ENCODE measurements around the gene NUCB2.
A peak's percentile ranks its signal among the peaks of the same experiment; 100 is the strongest.
"Not testable (repeated sequence)": the region's sequence is repeated elsewhere in the genome, so short reads cannot be mapped to it uniquely, and the experiment has no call there.

The NUCB2 gene

GRCh38 chr11:17276236-17277023, at the start of gene NUCB2:
Gene NUCB2, plus strand, starts transcription at chr11:17276739. Its CDS starts 18,585 bp downstream, at chr11:17295324.
- intact Hi-C loops (cut with DNase I) = no loop called here
- DNase-seq = peak; percentile 95 to 100 (median 99)

DNA sequence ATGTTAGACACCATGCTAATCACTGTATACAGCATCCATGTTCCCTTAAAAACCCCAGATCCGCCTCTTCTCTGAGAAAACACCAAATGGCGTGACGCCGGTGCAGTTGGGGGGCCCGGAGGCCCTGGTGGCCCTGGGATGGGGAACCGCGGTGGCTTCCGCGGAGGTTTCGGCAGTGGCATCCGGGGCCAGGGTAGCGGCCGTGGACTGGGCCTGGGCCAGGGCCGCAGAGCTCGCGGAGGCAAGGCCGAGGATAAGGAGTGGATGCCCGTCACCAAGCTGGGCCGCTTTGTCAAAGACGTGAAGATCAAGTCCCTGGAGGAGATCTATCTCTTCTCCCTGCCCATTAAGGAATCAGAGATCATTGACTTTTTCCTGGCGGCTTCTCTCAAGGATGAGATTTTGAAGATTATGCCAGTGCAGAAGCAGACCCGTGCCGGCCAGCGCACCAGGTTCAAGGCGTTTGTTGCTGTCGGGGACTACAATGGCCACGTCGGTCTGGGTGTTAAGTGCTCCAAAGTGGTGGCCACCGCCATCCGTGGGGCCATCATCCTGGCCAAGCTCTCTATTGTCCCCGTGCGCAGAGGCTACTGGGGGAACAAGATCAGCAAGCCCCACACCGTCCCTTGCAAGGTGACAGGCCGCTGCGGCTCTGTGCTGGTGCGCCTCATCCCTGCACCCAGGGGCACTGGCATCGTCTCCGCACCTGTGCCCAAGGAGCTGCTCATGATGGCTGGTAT, 48.2 kb upstream of the NUCB2 start:
- intact Hi-C loops (cut with DNase I); DNase-seq: not testable (repeated sequence)

GRCh38 chr11:17229481-17230152, 46.9 kb upstream of the NUCB2 start:
- DNase-seq = no peak
- intact Hi-C loops (cut with DNase I) = loop anchor here (2.0 kb wide), 1 partner anchor 21 kb away; no protein-coding TSS in a partner anchor

DNA sequence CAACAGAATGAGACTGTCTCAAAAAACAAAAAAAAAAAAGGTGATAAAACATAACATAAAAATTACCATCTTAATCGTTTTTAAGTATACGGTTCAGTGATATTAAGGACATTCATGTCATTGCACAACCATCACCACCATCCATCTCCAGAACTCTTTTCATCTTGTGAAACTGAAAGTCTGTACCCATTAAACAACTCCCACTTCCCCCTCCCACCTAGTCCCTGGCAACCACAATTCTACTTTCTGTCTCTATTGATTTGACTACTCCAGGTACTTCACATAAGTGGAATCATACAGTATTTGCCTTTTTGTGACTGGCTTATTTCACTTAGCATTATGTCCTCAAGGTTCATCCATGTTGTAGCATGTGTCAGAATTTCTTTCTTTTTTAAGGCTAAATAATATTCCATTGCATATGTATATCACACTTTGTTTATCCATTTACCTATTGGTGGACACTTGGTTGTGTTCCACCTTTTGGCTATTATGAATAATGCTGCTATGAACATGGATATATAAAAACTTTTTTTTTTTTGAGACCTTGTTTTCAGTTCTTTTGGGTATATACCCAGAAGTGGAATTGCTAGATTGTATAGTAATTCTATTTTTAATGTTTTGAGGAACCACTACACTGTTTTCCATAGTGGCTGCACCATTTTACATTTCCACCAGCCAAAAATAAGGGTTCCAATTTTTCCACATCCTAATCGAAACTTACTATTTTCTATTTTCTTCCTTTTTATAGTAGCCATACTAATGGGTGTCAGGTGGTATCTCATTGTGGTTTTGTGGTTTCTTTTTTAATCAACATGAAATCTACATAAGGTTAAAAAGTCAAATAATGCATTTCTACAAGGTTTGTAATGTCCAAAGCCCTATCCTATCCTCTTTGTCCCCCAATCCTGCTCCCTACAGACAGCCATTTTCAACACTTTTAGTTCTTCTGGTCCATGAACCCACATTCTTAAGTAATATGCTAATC, 45.4 kb upstream of the NUCB2 start:
- intact Hi-C loops (cut with DNase I) = loop anchor here (2.0 kb wide), 1 partner anchor 22 kb away; no protein-coding TSS in a partner anchor
- peak in 3 of 42 donors; percentile 15 to 21 (median 20) for DNase-seq

GRCh38 chr11:17233101-17233500, 43.4 kb upstream of the NUCB2 start:
- intact Hi-C loops (cut with DNase I) = no loop called here
- no peak for DNase-seq

DNA sequence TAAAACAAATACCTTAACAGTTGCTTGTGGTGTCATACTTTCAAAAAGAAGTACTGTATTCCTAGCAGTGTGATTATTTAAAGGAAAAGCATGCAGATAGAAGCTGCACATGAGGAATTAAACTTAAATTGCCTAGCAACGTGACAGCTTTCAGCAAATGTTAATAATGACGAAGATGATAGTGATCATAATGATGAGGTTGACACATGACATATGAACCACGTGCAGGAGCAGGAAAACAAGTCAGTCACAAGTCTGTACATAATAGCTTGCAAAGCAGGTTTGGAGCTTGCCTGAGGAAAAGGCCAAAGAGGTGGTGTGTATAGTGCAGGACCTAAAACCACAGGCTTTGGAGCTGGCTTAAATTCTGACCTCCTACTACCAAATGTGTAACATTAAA, 38.2 kb upstream of the NUCB2 start:
- intact Hi-C loops (cut with DNase I) = no loop called here
- DNase-seq = peak in 4 of 42 donors; percentile 2 to 28 (median 18)

- DNase-seq; intact Hi-C loops (cut with DNase I): not testable (repeated sequence)
Measured at GRCh38 chr11:17239927-17240326, 36.6 kb upstream of the NUCB2 start.

DNA sequence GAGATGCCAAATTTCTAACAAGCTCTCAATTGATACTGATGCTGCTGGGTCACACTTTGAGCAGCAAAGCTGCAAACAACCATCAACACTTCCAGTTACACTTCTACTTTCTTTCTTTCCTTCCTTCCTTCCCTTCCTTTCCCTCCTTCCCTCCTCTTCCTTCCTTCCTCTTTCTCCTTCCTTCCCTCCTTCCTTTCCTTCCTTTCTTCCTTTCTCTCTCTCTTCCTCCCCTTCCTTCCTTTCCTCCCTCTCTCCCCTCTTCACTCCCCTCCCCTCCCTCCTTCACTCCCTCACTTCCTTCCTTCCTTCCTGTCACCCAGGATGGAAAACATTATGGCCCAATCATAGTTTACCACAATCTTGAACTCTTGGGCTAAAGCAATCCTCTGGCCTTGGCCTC, 35.8 kb upstream of the NUCB2 start:
- intact Hi-C loops (cut with DNase I) = no loop called here
- no peak for DNase-seq

DNA sequence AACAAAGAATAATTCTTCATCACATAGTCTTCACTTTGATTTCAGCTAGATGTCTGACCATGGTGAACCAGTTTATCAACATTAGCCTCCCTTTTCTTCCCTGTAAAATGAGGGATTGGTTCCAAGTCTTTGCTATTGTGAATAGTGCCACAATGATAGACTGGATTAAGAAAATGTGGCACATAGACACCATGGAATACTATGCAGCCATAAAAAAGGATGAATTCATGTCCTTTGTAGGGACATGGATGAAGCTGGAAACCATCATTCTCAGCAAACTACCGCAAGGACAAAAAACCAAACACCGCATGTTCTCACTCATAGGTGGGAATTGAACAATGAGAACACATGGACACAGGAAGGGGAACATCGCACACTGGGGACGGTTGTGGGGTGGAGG, 33.6 kb upstream of the NUCB2 start:
- DNase-seq; intact Hi-C loops (cut with DNase I): not testable (repeated sequence)

GRCh38 chr11:17244046-17244445, 32.5 kb upstream of the NUCB2 start:
- DNase-seq = no peak
- intact Hi-C loops (cut with DNase I) = no loop called here

DNA sequence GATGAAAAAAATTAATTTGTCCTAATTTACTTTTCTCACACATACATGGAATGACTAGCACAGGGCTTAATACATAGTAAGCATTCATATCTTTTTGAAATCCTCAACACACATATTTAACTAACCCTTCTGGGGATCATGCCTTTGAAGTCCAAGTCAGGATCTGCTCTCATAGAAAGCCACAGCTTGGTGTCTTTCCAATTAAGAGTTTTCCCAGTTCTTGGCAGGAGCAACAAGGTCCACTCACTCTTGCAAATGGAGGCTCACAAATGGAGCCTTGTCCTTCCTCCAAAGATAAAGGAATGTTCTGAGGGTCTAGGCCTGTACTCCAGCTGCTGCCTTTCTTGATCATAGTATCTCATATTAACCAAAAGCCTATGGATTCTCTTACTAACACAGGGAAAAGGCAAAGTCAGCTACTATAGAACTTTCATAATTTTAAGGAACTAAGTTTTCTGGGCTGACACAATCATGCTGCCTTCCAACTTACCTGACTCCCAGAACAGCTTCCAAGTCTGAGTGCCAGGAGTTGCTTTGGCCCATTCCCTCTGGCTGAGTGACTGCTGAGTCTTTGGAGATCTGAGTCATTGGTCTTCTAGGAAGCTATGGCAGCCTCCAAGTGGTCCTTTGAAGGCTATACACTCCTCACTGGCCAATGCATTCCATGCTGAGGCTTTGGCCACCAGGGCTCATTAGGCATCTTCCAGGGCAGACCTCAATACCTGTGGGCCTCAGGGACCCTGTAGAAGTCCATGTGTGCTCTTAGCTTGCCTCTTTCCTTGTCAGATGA, 25.8 kb upstream of the NUCB2 start:
- no peak for DNase-seq
- intact Hi-C loops (cut with DNase I) = no loop called here

- intact Hi-C loops (cut with DNase I) = no loop called here
- DNase-seq = no peak
Measured at GRCh38 chr11:17252704-17253103, 23.8 kb upstream of the NUCB2 start.

DNA sequence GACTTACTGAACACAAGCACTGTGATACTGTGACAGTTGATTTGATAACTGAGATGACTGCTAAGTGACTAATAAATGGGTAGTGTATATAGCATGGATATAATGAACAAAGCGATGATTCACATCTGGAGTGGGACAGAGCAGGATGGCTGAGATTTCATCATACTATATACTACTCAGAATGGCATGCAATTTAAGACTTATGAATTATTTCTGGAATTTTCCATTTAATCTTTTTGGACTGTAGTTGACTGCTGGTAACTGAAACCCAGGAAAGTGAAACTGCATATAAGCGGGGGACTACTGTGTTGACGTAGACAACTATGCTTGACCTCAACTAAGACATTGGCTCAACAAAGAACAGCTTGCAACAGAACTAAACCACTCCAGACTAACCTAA, 20.0 kb upstream of the NUCB2 start:
- intact Hi-C loops (cut with DNase I) = no loop called here
- DNase-seq = no peak

- intact Hi-C loops (cut with DNase I) = no loop called here
- no peak for DNase-seq
Measured at GRCh38 chr11:17257196-17257595, 19.3 kb upstream of the NUCB2 start.

- no peak for DNase-seq
- intact Hi-C loops (cut with DNase I) = no loop called here
Measured at GRCh38 chr11:17258670-17259069, 17.9 kb upstream of the NUCB2 start.

DNA sequence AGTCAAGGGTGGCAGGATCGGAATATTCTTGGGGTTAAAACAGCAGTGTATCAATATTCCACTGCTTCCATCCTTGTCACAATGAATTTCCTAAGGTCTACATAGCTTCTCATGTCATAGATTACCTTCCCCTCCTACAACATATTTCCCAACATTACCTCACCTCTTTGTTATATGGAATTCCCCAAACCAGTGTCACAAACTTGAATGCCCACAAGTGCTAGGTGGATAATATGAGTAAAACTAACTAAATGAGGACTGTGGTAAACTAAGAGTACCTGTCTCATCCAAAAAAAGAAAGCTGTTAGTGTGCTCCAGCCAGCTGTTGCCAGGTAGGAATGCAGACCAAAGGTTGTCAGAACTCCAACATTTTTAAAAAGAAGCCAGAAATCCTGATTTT, 17.0 kb upstream of the NUCB2 start:
- DNase-seq = no peak
- intact Hi-C loops (cut with DNase I) = no loop called here

DNA sequence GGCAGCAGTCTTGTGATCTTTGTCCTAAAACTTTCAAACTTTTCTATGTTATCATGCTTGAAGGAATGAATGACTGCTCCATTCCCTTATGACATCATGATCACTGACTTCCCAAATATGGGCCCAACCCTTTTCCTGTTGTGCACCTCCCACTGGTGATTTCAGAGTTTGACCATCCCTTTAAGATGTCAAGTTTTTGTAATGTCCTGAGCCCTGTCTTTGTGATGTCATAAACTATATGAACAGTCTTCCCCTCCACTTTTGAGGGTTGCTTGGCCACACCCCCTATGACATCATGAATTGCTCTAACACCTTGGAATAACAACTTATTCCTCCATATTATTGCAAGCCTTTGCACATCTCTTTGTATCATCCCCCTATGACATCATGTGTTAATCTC, 16.5 kb upstream of the NUCB2 start:
- no peak for DNase-seq
- intact Hi-C loops (cut with DNase I) = no loop called here

DNA sequence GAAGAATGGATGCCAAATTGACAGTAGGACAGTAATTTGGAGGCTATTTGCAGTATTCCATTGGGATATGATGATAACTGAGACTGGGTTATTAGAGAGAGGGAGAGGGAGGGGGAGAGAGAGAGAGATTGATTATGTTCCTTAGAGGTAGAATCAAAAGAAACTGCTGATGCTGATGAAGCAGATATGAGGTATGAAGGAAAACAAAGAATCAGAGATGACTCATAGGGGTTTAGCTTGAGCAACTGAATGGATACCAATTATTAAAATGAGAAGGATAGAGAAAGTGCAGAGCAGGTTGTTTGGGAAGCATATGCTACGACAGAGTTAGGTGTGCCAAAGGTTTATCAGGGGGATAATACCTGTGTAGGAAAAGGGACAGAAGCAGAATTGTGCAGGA, 12.8 kb upstream of the NUCB2 start:
- DNase-seq = no peak
- intact Hi-C loops (cut with DNase I) = no loop called here
